ENCODE results near the gene HIVEP3. TPM values are rescaled to one million over a fixed set of nuclear protein-coding genes. Genes with fewer than 3 reads are reported as not detected.
A peak's percentile ranks its signal among the peaks of the same experiment; 100 is the strongest.

Gene HIVEP3
- total RNA-seq, 8 experiments from 2014 or later: 3.1 to 8.0 (median 4.6) TPM

- Histone ChIP-seq H3K4me1 (replicated peaks in 1 of 2) (peaks cover 20 to 24% of the 10 kb centered on the region in 2 donors), H3K27ac (no peak overlapping the region), H3K4me3 (no peak overlapping the region)
- in situ Hi-C loops (cut with MboI; ENCODE audit: low pct_unique_long_range_greater_than_20kb in 2 of 9, low sequenced_read_pairs in 9 of 9, unreplicated experiment in 9 of 9): no loop called here
- WGBS, 10 experiments: 0 to 94% (median 82%) methylated on average over 1 to 17 of the region's 17 CpGs; no CpG with 5 or more reads in 2 of the 10 experiments
- ATAC-seq (replicated peaks in 6 of 8): no peak
These were observed 424.1 kb downstream of the HIVEP3 start for GRCh38 chr1:41494351-41495209.

- ATAC-seq (replicated peaks in 6 of 8): no peak
- WGBS, 10 experiments: 93 to 100% (median 93%) methylated on average over 1 to 3 of the region's 9 CpGs; no CpG with 5 or more reads in 7 of the 10 experiments
- in situ Hi-C loops (cut with MboI; ENCODE audit: low pct_unique_long_range_greater_than_20kb in 2 of 9, low sequenced_read_pairs in 9 of 9, unreplicated experiment in 9 of 9): no loop called here
- no peak overlapping the region for H3K4me3 ChIP-seq
- peaks cover 26 to 29% of the 10 kb centered on the region in 2 donors for H3K4me1 ChIP-seq (replicated peaks in 1 of 2)
- H3K27ac ChIP-seq: no peak overlapping the region
These were observed 424.9 kb downstream of the HIVEP3 start for GRCh38 chr1:41493626-41494350.

- no peak overlapping the region for H3K27ac ChIP-seq
- 0 to 93% (median 57%) methylated on average over 1 to 3 of the region's 5 CpGs; no CpG with 5 or more reads in 6 of the 10 experiments for WGBS, 10 experiments
- H3K4me3 ChIP-seq: no peak overlapping the region
- peak in 7 of 8 experiments; percentile 60 to 86 (median 78) for ATAC-seq (replicated peaks in 6 of 8)
- in situ Hi-C loops (cut with MboI; ENCODE audit: low pct_unique_long_range_greater_than_20kb in 2 of 9, low sequenced_read_pairs in 9 of 9, unreplicated experiment in 9 of 9): no loop called here
- H3K4me1 ChIP-seq (replicated peaks in 1 of 2): peaks cover 28 to 31% of the 10 kb centered on the region in 2 donors
These were observed 425.6 kb downstream of the HIVEP3 start for GRCh38 chr1:41493117-41493536.

- no peak overlapping the region for H3K4me3 ChIP-seq
- H3K4me1 ChIP-seq (replicated peaks in 1 of 2): peaks cover 35 to 38% of the 10 kb centered on the region in 2 donors
- in situ Hi-C loops (cut with MboI; ENCODE audit: low pct_unique_long_range_greater_than_20kb in 2 of 9, low sequenced_read_pairs in 9 of 9, unreplicated experiment in 9 of 9): no loop called here
- ATAC-seq (replicated peaks in 6 of 8): no peak
- 20 to 100% (median 74%) methylated on average over 1 to 7 of the region's 7 CpGs; no CpG with 5 or more reads in 1 of the 10 experiments for WGBS, 10 experiments
- no peak overlapping the region for H3K27ac ChIP-seq
These were observed 426.3 kb downstream of the HIVEP3 start for GRCh38 chr1:41492341-41492848.

- Histone ChIP-seq H3K27ac (no peak overlapping the region), H3K4me1 (replicated peaks in 1 of 2) (peaks cover 36 to 39% of the 10 kb centered on the region in 2 donors), H3K4me3 (no peak overlapping the region)
- 100% methylated on average over 1 of the region's 2 CpGs; no CpG with 5 or more reads in 9 of the 10 experiments for WGBS, 10 experiments
- ATAC-seq (replicated peaks in 6 of 8): no peak
- in situ Hi-C loops (cut with MboI; ENCODE audit: low pct_unique_long_range_greater_than_20kb in 2 of 9, low sequenced_read_pairs in 9 of 9, unreplicated experiment in 9 of 9): no loop called here
These were observed 427.8 kb downstream of the HIVEP3 start for GRCh38 chr1:41490911-41491310.

- Histone ChIP-seq H3K4me1 (replicated peaks in 1 of 2) (peaks cover 37% of the 10 kb centered on the region in 2 donors), H3K27ac (no peak overlapping the region), H3K4me3 (no peak overlapping the region)
- ATAC-seq (replicated peaks in 6 of 8): no peak
- WGBS, 10 experiments: 70 to 100% (median 83%) methylated on average over 1 to 5 of the region's 5 CpGs
- in situ Hi-C loops (cut with MboI; ENCODE audit: low pct_unique_long_range_greater_than_20kb in 2 of 9, low sequenced_read_pairs in 9 of 9, unreplicated experiment in 9 of 9): no loop called here
These were observed 429.2 kb downstream of the HIVEP3 start for GRCh38 chr1:41489561-41489960.

- WGBS, 10 experiments: 80 to 100% (median 84%) methylated on average over 1 to 6 of the region's 11 CpGs; no CpG with 5 or more reads in 3 of the 10 experiments
- in situ Hi-C loops (cut with MboI; ENCODE audit: low pct_unique_long_range_greater_than_20kb in 2 of 9, low sequenced_read_pairs in 9 of 9, unreplicated experiment in 9 of 9): no loop called here
- Histone ChIP-seq H3K4me3 (no peak overlapping the region), H3K4me1 (replicated peaks in 1 of 2) (peaks cover 37 to 38% of the 10 kb centered on the region in 2 donors), H3K27ac (no peak overlapping the region)
- peak in 1 of 8 experiments; percentile 0 for ATAC-seq (replicated peaks in 6 of 8)
These were observed 430.4 kb downstream of the HIVEP3 start for GRCh38 chr1:41488040-41488951.

GRCh38 chr1:41487126-41488039 lies 431.3 kb downstream of the HIVEP3 start:
- 0 to 83% (median 33%) methylated on average over 1 to 11 of the region's 16 CpGs; no CpG with 5 or more reads in 2 of the 10 experiments for WGBS, 10 experiments
- Histone ChIP-seq H3K4me3 (peak overlapping the region in 1 of 5 donors; percentile 1), H3K27ac (peak overlapping the region; percentile 10 to 49), H3K4me1 (replicated peaks in 1 of 2) (peaks cover 37 to 44% of the 10 kb centered on the region in 2 donors)
- in situ Hi-C loops (cut with MboI; ENCODE audit: low pct_unique_long_range_greater_than_20kb in 2 of 9, low sequenced_read_pairs in 9 of 9, unreplicated experiment in 9 of 9): no loop called here
- peak in 1 of 8 experiments; percentile 1 for ATAC-seq (replicated peaks in 6 of 8)

GRCh38 chr1:41486371-41487125 lies 432.2 kb downstream of the HIVEP3 start:
- peak overlapping the region; percentile 10 to 49 for H3K27ac ChIP-seq
- in situ Hi-C loops (cut with MboI; ENCODE audit: low pct_unique_long_range_greater_than_20kb in 2 of 9, low sequenced_read_pairs in 9 of 9, unreplicated experiment in 9 of 9): no loop called here

GRCh38 chr1:41486053-41486370 lies 432.7 kb downstream of the HIVEP3 start:
- peak in 1 of 8 experiments; percentile 0 for ATAC-seq (replicated peaks in 6 of 8)
- in situ Hi-C loops (cut with MboI; ENCODE audit: low pct_unique_long_range_greater_than_20kb in 2 of 9, low sequenced_read_pairs in 9 of 9, unreplicated experiment in 9 of 9): no loop called here
- H3K27ac ChIP-seq: peak overlapping the region in 1 of 2 donors; percentile 5
- H3K4me3 ChIP-seq: no peak overlapping the region
- peaks cover 37 to 44% of the 10 kb centered on the region in 2 donors for H3K4me1 ChIP-seq (replicated peaks in 1 of 2)
- WGBS, 10 experiments: 0 to 90% (median 62%) methylated on average over 1 to 4 of the region's 4 CpGs; no CpG with 5 or more reads in 4 of the 10 experiments

More at GRCh38 chr1:41486371-41487125, 432.2 kb downstream of the HIVEP3 start:
- peak overlapping the region in 1 of 5 donors; percentile 1 for H3K4me3 ChIP-seq
- WGBS, 10 experiments: 9 to 98% (median 30%) methylated on average over 4 to 19 of the region's 23 CpGs
- peak in 5 of 8 experiments; percentile 8 to 66 (median 64) for ATAC-seq (replicated peaks in 6 of 8)
- H3K4me1 ChIP-seq (replicated peaks in 1 of 2): peaks cover 37 to 44% of the 10 kb centered on the region in 2 donors

GRCh38 chr1:41485605-41486004 lies 433.1 kb downstream of the HIVEP3 start:
- ATAC-seq (replicated peaks in 6 of 8): peak in 3 of 8 experiments; percentile 6 to 52 (median 30)
- Histone ChIP-seq H3K4me1 (replicated peaks in 1 of 2) (peaks cover 37 to 44% of the 10 kb centered on the region in 2 donors), H3K4me3 (no peak overlapping the region), H3K27ac (no peak overlapping the region)
- in situ Hi-C loops (cut with MboI; ENCODE audit: low pct_unique_long_range_greater_than_20kb in 2 of 9, low sequenced_read_pairs in 9 of 9, unreplicated experiment in 9 of 9): no loop called here
- WGBS, 10 experiments: 22 to 63% (median 51%) methylated on average over 1 to 4 of the region's 5 CpGs; no CpG with 5 or more reads in 4 of the 10 experiments
